ENCODE results near the gene ADRA2B.
"Not testable (repeated sequence)": the region's sequence is repeated elsewhere in the genome, so short reads cannot be mapped to it uniquely, and the experiment has no call there.

GRCh38 chr2:96065954-96066353 lies 50.4 kb downstream of the ADRA2B start:
- TF ChIP-seq CTCF (IDR thresholded peaks at IDR 0.05); POLR2AphosphoS5 (IDR thresholded peaks at IDR 0.05); EP300 (IDR thresholded peaks at IDR 0.05); POLR2A (IDR thresholded peaks at IDR 0.05; ENCODE audit: low read depth): not testable (repeated sequence)

Measured in esophagus muscularis mucosa (tissue), 4 donors.